Endothelial cell of umbilical vein (primary cell): ENCODE results near the gene ADAM22. TPM values are rescaled to one million over a fixed set of nuclear protein-coding genes. Genes with fewer than 3 reads are reported as not detected.

Experiments
- BruUV-seq: library from RNA; stranded (reverse); fragments of 400-500 nt; replicated peaks from 2 replicates; lab custom pipeline; 2021; lab: Mats Ljungman, UMichigan
- CTCF ChIA-PET: fragments of 300-600, 350-600 bp; sonication (Branson Sonifier 250); formaldehyde crosslinking; loops from one replicate; lab custom pipeline; 2021; ENCODE audit warnings: antibody characterized with exemption, inconsistent platforms; lab: Charles Lee
- POLR2A ChIA-PET: fragments of 300-600, 350-600 bp; sonication (Branson Sonifier 250); formaldehyde crosslinking; loops from one replicate; lab custom pipeline; 2021; ENCODE audit warnings: antibody characterized with exemption, inconsistent platforms; lab: Charles Lee
- DNase-seq: peaks from one replicate; pipeline ENCODE4 v3.0.0-alpha.2; 2011; ENCODE audit warnings: low read depth, low spot score
- FAIRE-seq: peaks from 2 replicates; lab custom pipeline; 2011; peaks lifted over from hg19 to GRCh38; lab: Jason Lieb, UNC
- H2AFZ ChIP-seq: 2 replicates; pipeline ENCODE4 v1.6.0; 2012; ENCODE audit warnings: low read depth, low read length, control low read depth, inconsistent platforms
- H3K27ac ChIP-seq: 2 replicates; pipeline ENCODE4 v1.5.1; 2011; ENCODE audit warnings: low read depth, mild to moderate bottlenecking, control low read depth, low read length, moderate library complexity; ENCODE audit not compliant: insufficient read depth
- H3K27me3 ChIP-seq, 2 experiments: 2 replicates each; pipeline versions ENCODE4 v1.6.0 to v1.6.1; 2011; ENCODE audit warnings: low read length in 2 of 2, mixed read lengths in 1 of 2; ENCODE audit not compliant: control insufficient read depth in 2 of 2, insufficient read depth in 2 of 2
- H3K36me3 ChIP-seq, 2 experiments: 2 replicates in 1 of 2; 3 replicates in 1 of 2; pipeline ENCODE4 v1.5.1; 2011; ENCODE audit warnings: low read length in 2 of 2, mild to moderate bottlenecking in 1 of 2, moderate library complexity in 1 of 2; ENCODE audit not compliant: control insufficient read depth in 2 of 2, insufficient read depth in 2 of 2; ENCODE audit errors: extremely low read depth in 1 of 2
- H3K4me1 ChIP-seq: 3 replicates; pipeline ENCODE4 v1.5.1; 2011; ENCODE audit warnings: mild to moderate bottlenecking, low read length; ENCODE audit not compliant: control insufficient read depth, insufficient read depth; ENCODE audit errors: extremely low read depth
- H3K4me2 ChIP-seq: 2 replicates; pipeline ENCODE4 v1.6.1; 2011; ENCODE audit warnings: low read length, control low read depth, mixed read lengths; ENCODE audit not compliant: insufficient read depth
- H3K4me3 ChIP-seq, 3 experiments: fragments of 200-600 bp in 1 of 3; sonication (generic), shearing (Covaris generic) in 1 of 3; replicated peaks in 1 of 3; 2 replicates each; pipeline ENCODE4 v1.5.1; 2011 to 2016; ENCODE audit warnings: control low read depth in 3 of 3, low read length in 3 of 3, mild to moderate bottlenecking in 2 of 3, inconsistent platforms in 1 of 3, low read depth in 1 of 3, moderate library complexity in 1 of 3; ENCODE audit not compliant: insufficient read depth in 1 of 3
- H3K79me2 ChIP-seq: 2 replicates; pipeline ENCODE4 v1.6.0; 2012; ENCODE audit warnings: low read length, inconsistent platforms; ENCODE audit not compliant: control insufficient read depth, insufficient read depth
- H3K9ac ChIP-seq: replicated peaks from 2 replicates; pipeline ENCODE3; 2011; ENCODE audit warnings: low read length, control low read depth; ENCODE audit not compliant: insufficient read depth; ENCODE audit errors: extremely low read depth
- H3K9me1 ChIP-seq: replicated peaks from 3 replicates; pipeline ENCODE4 v1.6.0; 2011; ENCODE audit warnings: mild to moderate bottlenecking, low read length; ENCODE audit not compliant: control insufficient read depth, insufficient read depth; ENCODE audit errors: extremely low read depth
- H3K9me3 ChIP-seq: replicated peaks from 2 replicates; pipeline ENCODE4 v1.5.1; 2012; ENCODE audit warnings: low read length, inconsistent platforms; ENCODE audit not compliant: control insufficient read depth, insufficient read depth
- H4K20me1 ChIP-seq: replicated peaks from 2 replicates; pipeline ENCODE3; 2011; ENCODE audit warnings: mild to moderate bottlenecking, low read length; ENCODE audit not compliant: control insufficient read depth, insufficient read depth; ENCODE audit errors: extremely low read depth
- EZH2 ChIP-seq: IDR thresholded peaks from 2 replicates; pipeline ENCODE4 v1.6.1; 2012; ENCODE audit warnings: borderline replicate concordance, low read depth, mild to moderate bottlenecking, moderate library complexity, low read length, inconsistent platforms; ENCODE audit not compliant: severe bottlenecking
- FOS ChIP-seq: IDR thresholded peaks from 2 replicates; pipeline ENCODE4 v1.6.1; 2011; ENCODE audit warnings: mild to moderate bottlenecking, low read length, moderate library complexity, borderline replicate concordance; ENCODE audit not compliant: insufficient read depth
- GATA2 ChIP-seq: IDR thresholded peaks from 2 replicates; pipeline ENCODE4 v1.7.0; 2011; ENCODE audit warnings: low read depth, mild to moderate bottlenecking, moderate library complexity, mixed read lengths, low read length; ENCODE audit not compliant: insufficient read length, insufficient read depth
- JUN ChIP-seq: IDR thresholded peaks from 2 replicates; pipeline ENCODE4 v1.6.1; 2011; ENCODE audit warnings: borderline replicate concordance, low read depth; ENCODE audit not compliant: insufficient read length, insufficient read depth
- MYC ChIP-seq: IDR thresholded peaks from one replicate; pipeline ENCODE4 v1.6.1; 2011; ENCODE audit warnings: mild to moderate bottlenecking, low read depth, low read length
- POLR2A ChIP-seq: IDR thresholded peaks from 2 replicates; pipeline ENCODE4 v1.6.1; 2012; ENCODE audit warnings: low read depth, mild to moderate bottlenecking, control low read depth, low read length
- POLR2AphosphoS5 ChIP-seq: IDR thresholded peaks from 2 replicates; pipeline ENCODE4 v1.6.1; 2012; ENCODE audit warnings: low read depth, mild to moderate bottlenecking, control low read depth, low read length, moderate library complexity; ENCODE audit not compliant: insufficient read depth
- dilution Hi-C: fragments of 300-500 bp; cut with MboI; formaldehyde crosslinking; loops from one replicate; pipeline ENCODE4 v1.15.0; 2019; ENCODE audit warnings: low sequenced_read_pairs; ENCODE audit not compliant: extremely low pct_ligation_motif_present
- intact Hi-C: fragments of 100-400 bp; cut with micrococcal nuclease; formaldehyde crosslinking; loops from one replicate; pipeline ENCODE4 v1.10.0; 2022
- polyA plus RNA-seq, 4 experiments: library from polyadenylated mRNA; depleted of rRNA in 3 of 4; stranded (reverse) in 3 of 4; unstranded in 1 of 4; fragments of >200 nt; gene quantifications; 2 replicates each; pipeline versions ENCODE4 v1.2.1 to v1.2.3, GENCODE V29; 2011 to 2012; ENCODE audit warnings: missing spikeins in 1 of 4
- total RNA-seq: library from RNA; stranded (reverse); gene quantifications from 2 replicates; pipeline ENCODE4 v1.2.3, GENCODE V29; 2021
- TF ChIP-seq, protein P1 (sequence below), 2 donors: IDR thresholded peaks; 1 replicate in 1 of 2; 2 replicates in 1 of 2; pipeline ENCODE4 v1.5.1; 2011; ENCODE audit warnings: low read length in 2 of 2, mild to moderate bottlenecking in 2 of 2, moderate library complexity in 2 of 2, control low read depth in 1 of 2, inconsistent platforms in 1 of 2, low read depth in 1 of 2; ENCODE audit not compliant: insufficient read depth in 1 of 2; ENCODE audit errors: extremely low read depth in 1 of 2
- TF ChIP-seq, protein P2 (sequence below): IDR thresholded peaks from 2 replicates; pipeline ENCODE4 v1.6.1; 2011; ENCODE audit not compliant: insufficient read depth, insufficient read length

ADAM22 gene
- total and polyA plus RNA-seq, 2 donors (not counting 3 experiments of a cell fraction or from before 2014, with no cell fraction given), result 0.33 to 0.53 TPM

- Histone ChIP-seq H3K27ac (no peak overlapping the region), H4K20me1 (no peaks in the 10 kb centered on the region), H3K36me3 (no peaks in the 10 kb centered on the region), H3K4me2 (no peak overlapping the region), H3K9me3 (no peaks in the 10 kb centered on the region), H3K27me3 (no peaks in the 10 kb centered on the region), H3K79me2 (no peaks in the 10 kb centered on the region), H2AFZ (no peak overlapping the region), H3K9me1 (no peaks in the 10 kb centered on the region), H3K4me1 (no peaks in the 10 kb centered on the region), H3K4me3 (no peak overlapping the region), H3K9ac (no peak overlapping the region)
- DNase-seq (no peak), FAIRE-seq (no peak)
- CTCF ChIA-PET, result interaction anchor here (1.4 kb wide), 1 partner anchor 612 kb away, joined by 7 read pairs; no protein-coding TSS in a partner anchor
- dilution Hi-C loops, result no loop called here
- no TSS peak for BruUV-seq
- intact Hi-C loops, result loop anchor here (10.0 kb wide), 1 partner anchor 493 kb away; the partner anchor contains the start of gene RUNDC3B
- POLR2A ChIA-PET, result no interaction called here
- TF ChIP-seq FOS (no peak), JUN (no peak), MYC (no peak), GATA2 (no peak), EZH2 (no peak), POLR2A (no peak), POLR2AphosphoS5 (no peak)
- TF ChIP-seq, protein P1, sequence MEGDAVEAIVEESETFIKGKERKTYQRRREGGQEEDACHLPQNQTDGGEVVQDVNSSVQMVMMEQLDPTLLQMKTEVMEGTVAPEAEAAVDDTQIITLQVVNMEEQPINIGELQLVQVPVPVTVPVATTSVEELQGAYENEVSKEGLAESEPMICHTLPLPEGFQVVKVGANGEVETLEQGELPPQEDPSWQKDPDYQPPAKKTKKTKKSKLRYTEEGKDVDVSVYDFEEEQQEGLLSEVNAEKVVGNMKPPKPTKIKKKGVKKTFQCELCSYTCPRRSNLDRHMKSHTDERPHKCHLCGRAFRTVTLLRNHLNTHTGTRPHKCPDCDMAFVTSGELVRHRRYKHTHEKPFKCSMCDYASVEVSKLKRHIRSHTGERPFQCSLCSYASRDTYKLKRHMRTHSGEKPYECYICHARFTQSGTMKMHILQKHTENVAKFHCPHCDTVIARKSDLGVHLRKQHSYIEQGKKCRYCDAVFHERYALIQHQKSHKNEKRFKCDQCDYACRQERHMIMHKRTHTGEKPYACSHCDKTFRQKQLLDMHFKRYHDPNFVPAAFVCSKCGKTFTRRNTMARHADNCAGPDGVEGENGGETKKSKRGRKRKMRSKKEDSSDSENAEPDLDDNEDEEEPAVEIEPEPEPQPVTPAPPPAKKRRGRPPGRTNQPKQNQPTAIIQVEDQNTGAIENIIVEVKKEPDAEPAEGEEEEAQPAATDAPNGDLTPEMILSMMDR (IDR thresholded peaks at IDR 0.05; ENCODE audit: extremely low read depth in 1 of 2, insufficient read depth in 1 of 2, low read depth in 1 of 2, low read length in 2 of 2), result no peak
- TF ChIP-seq, protein P2, sequence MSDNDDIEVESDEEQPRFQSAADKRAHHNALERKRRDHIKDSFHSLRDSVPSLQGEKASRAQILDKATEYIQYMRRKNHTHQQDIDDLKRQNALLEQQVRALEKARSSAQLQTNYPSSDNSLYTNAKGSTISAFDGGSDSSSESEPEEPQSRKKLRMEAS, result no peak
These were observed 183.3 kb downstream of the ADAM22 start for GRCh38 chr7:88117325-88117724.
